SK-N-SH (cell line): Measurements from ENCODE around the gene B4GALT3. TPM values are rescaled to one million over a fixed set of nuclear protein-coding genes. Genes with fewer than 3 reads are reported as not detected.

Source experiments
- CTCF ChIA-PET: fragments of 300-600, 350-600 bp; formaldehyde crosslinking; extraction: SDS; loops from one replicate; lab custom pipeline; 2021; lab: Yijun Ruan, JAX
- POLR2A ChIA-PET: fragments of 350-600 bp; sonication (Branson Sonifier 250); formaldehyde crosslinking; extraction: SDS; loops from one replicate; lab custom pipeline; 2020; ENCODE audit warnings: antibody characterized with exemption, inconsistent platforms; lab: Yijun Ruan, JAX
- DNase-seq: peaks from one replicate; pipeline ENCODE4 v3.0.0; 2012
- H2AFZ ChIP-seq: fragments of 200-600 bp; sonication (generic); 2 replicates; pipeline ENCODE4 v1.8.1; 2016; ENCODE audit warnings: antibody characterized with exemption, mild to moderate bottlenecking, low read depth
- H3F3A ChIP-seq: fragments of 200-600 bp; sonication (generic); replicated peaks from 2 replicates; pipeline ENCODE3; 2016; ENCODE audit warnings: antibody characterized with exemption, mild to moderate bottlenecking; ENCODE audit not compliant: insufficient read depth
- H3K27ac ChIP-seq, 2 experiments: fragments of 200-500 bp in 1 of 2; fragments of 200-600 bp in 1 of 2; sonication (Bioruptor generic) in 1 of 2; sonication (generic), shearing (Covaris generic) in 1 of 2; 2 replicates each; pipeline versions ENCODE4 v1.5.1 to v1.6.1; 2014 to 2016; ENCODE audit warnings: low read depth in 2 of 2, inconsistent platforms in 1 of 2, low read length in 1 of 2, mild to moderate bottlenecking in 1 of 2, mixed read lengths in 1 of 2
- H3K27me3 ChIP-seq: fragments of 200-600 bp; sonication (generic), shearing (Covaris generic); 2 replicates; pipeline ENCODE4 v1.6.1; 2016; ENCODE audit warnings: mixed run types; ENCODE audit not compliant: insufficient read depth
- H3K36me3 ChIP-seq, 2 experiments: fragments of 200-500 bp in 1 of 2; fragments of 200-600 bp in 1 of 2; sonication (Bioruptor generic) in 1 of 2; sonication (generic) in 1 of 2; replicated peaks in 1 of 2; 2 replicates each; pipeline versions ENCODE3 to v1.5.1; 2014 to 2016; ENCODE audit warnings: low read length in 1 of 2, mild to moderate bottlenecking in 1 of 2; ENCODE audit not compliant: insufficient read depth in 2 of 2, control insufficient read depth in 1 of 2
- H3K4me1 ChIP-seq, 2 experiments: fragments of 200-500 bp in 1 of 2; fragments of 200-600 bp in 1 of 2; sonication (Bioruptor generic) in 1 of 2; sonication (generic), shearing (Covaris generic) in 1 of 2; 2 replicates each; pipeline versions ENCODE4 v1.5.1 to v1.6.1; 2014 to 2016; ENCODE audit warnings: low read depth in 1 of 2, low read length in 1 of 2, mixed run types in 1 of 2; ENCODE audit not compliant: insufficient read depth in 2 of 2, control insufficient read depth in 1 of 2
- H3K4me2 ChIP-seq: fragments of 200-600 bp; sonication (generic), shearing (Covaris generic); 2 replicates; pipeline ENCODE4 v1.6.1; 2017; ENCODE audit warnings: mixed run types
- H3K4me3 ChIP-seq, 2 experiments: fragments of 200-500 bp in 1 of 2; fragments of 200-600 bp in 1 of 2; sonication (Bioruptor generic) in 1 of 2; sonication (generic), shearing (Covaris generic) in 1 of 2; 2 replicates each; pipeline versions ENCODE4 v1.5.1 to v1.8.1; 2014 to 2016; ENCODE audit warnings: low read depth in 2 of 2, inconsistent platforms in 1 of 2, low read length in 1 of 2, mild to moderate bottlenecking in 1 of 2, mixed read lengths in 1 of 2, moderate library complexity in 1 of 2
- H3K79me2 ChIP-seq: fragments of 200-600 bp; sonication (generic); 2 replicates; pipeline ENCODE4 v1.8.1; 2017; ENCODE audit warnings: mild to moderate bottlenecking; ENCODE audit not compliant: insufficient read depth
- H3K9ac ChIP-seq: fragments of 200-600 bp; sonication (generic); 2 replicates; pipeline ENCODE4 v1.6.1; 2017; ENCODE audit warnings: mixed run types
- H3K9me2 ChIP-seq: fragments of 200-600 bp; sonication (generic); 2 replicates; pipeline ENCODE4 v1.6.1; 2017; ENCODE audit warnings: mixed run types
- H3K9me3 ChIP-seq: fragments of 200-600 bp; sonication (generic); 2 replicates; pipeline ENCODE4 v1.6.1; 2017; ENCODE audit warnings: mixed run types, mild to moderate bottlenecking, moderate library complexity
- H4K20me1 ChIP-seq: fragments of 200-600 bp; sonication (generic); 2 replicates; pipeline ENCODE4 v1.6.1; 2017; ENCODE audit warnings: mild to moderate bottlenecking, mixed run types; ENCODE audit not compliant: insufficient read depth
- CTCF ChIP-seq: fragments of 200-600 bp; sonication (generic); IDR thresholded peaks from 2 replicates; pipeline ENCODE4 v1.6.1; 2017; ENCODE audit warnings: antibody characterized with exemption, mild to moderate bottlenecking, moderate library complexity
- ELF1 ChIP-seq: IDR thresholded peaks from 2 replicates; pipeline ENCODE4 v1.4.0; 2012
- EP300 ChIP-seq, 2 experiments: IDR thresholded peaks; 2 replicates each; pipeline versions ENCODE4 v1.4.0 to v1.6.1; 2012; ENCODE audit warnings: borderline replicate concordance in 1 of 2, low read depth in 1 of 2, low read length in 1 of 2
- FOXJ3 ChIP-seq: sonication (generic); formaldehyde crosslinking; IDR thresholded peaks from 2 replicates; pipeline ENCODE4 v1.5.1; 2020; ENCODE audit warnings: mild to moderate bottlenecking, missing genetic modification reagents
- GABPA ChIP-seq: IDR thresholded peaks from 2 replicates; pipeline ENCODE4 v1.4.0; 2012; ENCODE audit warnings: low read depth, mild to moderate bottlenecking
- GATA2 ChIP-seq: sonication (generic); formaldehyde crosslinking; IDR thresholded peaks from 2 replicates; pipeline ENCODE4 v1.5.0; 2020; ENCODE audit warnings: mild to moderate bottlenecking, missing genetic modification reagents
- JUND ChIP-seq: IDR thresholded peaks from 2 replicates; pipeline ENCODE4 v1.4.0; 2012
- NRF1 ChIP-seq: IDR thresholded peaks from 2 replicates; pipeline ENCODE4 v1.6.1; 2012; ENCODE audit warnings: low read depth, mild to moderate bottlenecking, low read length
- RAD21 ChIP-seq: IDR thresholded peaks from 2 replicates; pipeline ENCODE4 v1.6.1; 2012; ENCODE audit warnings: mild to moderate bottlenecking, low read length
- TAF1 ChIP-seq: IDR thresholded peaks from 2 replicates; pipeline ENCODE4 v1.6.1; 2012; ENCODE audit warnings: low read depth, mild to moderate bottlenecking, low read length, moderate library complexity, borderline replicate concordance
- TCF12 ChIP-seq: IDR thresholded peaks from 2 replicates; pipeline ENCODE4 v1.4.0; 2012
- TEAD4 ChIP-seq: IDR thresholded peaks from 2 replicates; pipeline ENCODE4 v1.4.0; 2012; ENCODE audit warnings: mild to moderate bottlenecking, borderline replicate concordance; ENCODE audit not compliant: insufficient read depth
- whole genome bisulfite sequencing: methylation state at CpG from one replicate; pipeline ENCODE4 v1.1.6; 2017; ENCODE audit warnings: low lambda C conversion rate; 5-methylcytosine and 5-hydroxymethylcytosine counted together
- polyA plus RNA-seq, 3 experiments: library from polyadenylated mRNA; depleted of rRNA; stranded (reverse); fragments of >200 nt; gene quantifications; 2 replicates each; pipeline ENCODE4 v1.2.3, GENCODE V29; 2012
- TF ChIP-seq, protein P1 (sequence below): IDR thresholded peaks from 2 replicates; pipeline ENCODE4 v1.4.0; 2012; ENCODE audit warnings: low read depth, borderline replicate concordance
- TF ChIP-seq, protein P2 (sequence below): fragments of 150-350 bp; IDR thresholded peaks from 2 replicates; pipeline ENCODE4 v1.6.1; 2016; ENCODE audit warnings: mild to moderate bottlenecking, low read depth, low read length

B4GALT3 gene
- polyA plus RNA-seq, 1 of the 3 experiments (the other 2 are of a cell fraction): 56.5 TPM

DNA sequence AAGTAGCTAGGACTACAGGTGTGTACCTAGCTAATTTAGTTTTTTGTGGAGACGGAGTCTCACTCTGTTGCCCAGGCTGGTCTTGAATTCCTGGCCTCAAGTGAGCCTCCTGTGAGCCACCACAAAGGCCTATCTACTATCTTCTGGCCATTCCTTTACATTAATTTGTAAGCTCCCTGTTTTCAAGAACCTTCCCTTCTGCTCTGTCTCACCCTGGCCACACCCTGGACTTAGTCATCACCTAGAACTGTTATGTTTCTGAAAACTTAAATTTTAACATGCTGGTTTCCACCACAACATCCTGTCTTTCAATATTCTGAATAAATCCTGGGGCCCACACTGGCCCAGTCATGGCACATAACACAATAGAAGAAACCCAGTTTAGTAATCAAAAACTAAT lies 4.9 kb upstream of the B4GALT3 start:
- Histone ChIP-seq H3K27me3 (no peaks in the 10 kb centered on the region), H3K79me2 (no peaks in the 10 kb centered on the region), H3K36me3 (no peaks in the 10 kb centered on the region), H3K9me2 (no peaks in the 10 kb centered on the region), H3K4me1 (peaks cover 0 to 15% of the 10 kb centered on the region in 2 experiments; a peak in 3 of 4 replicates), H3F3A (peaks cover 10% of the 10 kb centered on the region), H3K9ac (no peak overlapping the region), H4K20me1 (no peaks in the 10 kb centered on the region), H2AFZ (no peak overlapping the region; the same call in 1 of the 2 replicates), H3K9me3 (no peaks in the 10 kb centered on the region), H3K4me3 (no peak overlapping the region), H3K27ac (no peak overlapping the region), H3K4me2 (no peak overlapping the region)
- POLR2A ChIA-PET: no interaction called here
- WGBS: 100% methylated on average over 1 of the region's 1 CpG
- CTCF ChIA-PET: interaction anchor here (0.7 to 5.6 kb wide), 3 partner anchors 10 to 28 kb away, joined by 3 to 32 read pairs (median 8); partner anchors contain the start of gene PPOX
- TF ChIP-seq, protein P1, sequence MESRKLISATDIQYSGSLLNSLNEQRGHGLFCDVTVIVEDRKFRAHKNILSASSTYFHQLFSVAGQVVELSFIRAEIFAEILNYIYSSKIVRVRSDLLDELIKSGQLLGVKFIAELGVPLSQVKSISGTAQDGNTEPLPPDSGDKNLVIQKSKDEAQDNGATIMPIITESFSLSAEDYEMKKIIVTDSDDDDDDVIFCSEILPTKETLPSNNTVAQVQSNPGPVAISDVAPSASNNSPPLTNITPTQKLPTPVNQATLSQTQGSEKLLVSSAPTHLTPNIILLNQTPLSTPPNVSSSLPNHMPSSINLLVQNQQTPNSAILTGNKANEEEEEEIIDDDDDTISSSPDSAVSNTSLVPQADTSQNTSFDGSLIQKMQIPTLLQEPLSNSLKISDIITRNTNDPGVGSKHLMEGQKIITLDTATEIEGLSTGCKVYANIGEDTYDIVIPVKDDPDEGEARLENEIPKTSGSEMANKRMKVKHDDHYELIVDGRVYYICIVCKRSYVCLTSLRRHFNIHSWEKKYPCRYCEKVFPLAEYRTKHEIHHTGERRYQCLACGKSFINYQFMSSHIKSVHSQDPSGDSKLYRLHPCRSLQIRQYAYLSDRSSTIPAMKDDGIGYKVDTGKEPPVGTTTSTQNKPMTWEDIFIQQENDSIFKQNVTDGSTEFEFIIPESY: no peak
- TF ChIP-seq ELF1 (no peak), TAF1 (no peak), FOXJ3 (CRISPR knock-in tag) (no peak), JUND (no peak), EP300 (IDR thresholded peaks at IDR 0.05; ENCODE audit: borderline replicate concordance in 1 of 2, low read depth in 1 of 2, low read length in 1 of 2) (no peak)
- TF ChIP-seq, protein P2, sequence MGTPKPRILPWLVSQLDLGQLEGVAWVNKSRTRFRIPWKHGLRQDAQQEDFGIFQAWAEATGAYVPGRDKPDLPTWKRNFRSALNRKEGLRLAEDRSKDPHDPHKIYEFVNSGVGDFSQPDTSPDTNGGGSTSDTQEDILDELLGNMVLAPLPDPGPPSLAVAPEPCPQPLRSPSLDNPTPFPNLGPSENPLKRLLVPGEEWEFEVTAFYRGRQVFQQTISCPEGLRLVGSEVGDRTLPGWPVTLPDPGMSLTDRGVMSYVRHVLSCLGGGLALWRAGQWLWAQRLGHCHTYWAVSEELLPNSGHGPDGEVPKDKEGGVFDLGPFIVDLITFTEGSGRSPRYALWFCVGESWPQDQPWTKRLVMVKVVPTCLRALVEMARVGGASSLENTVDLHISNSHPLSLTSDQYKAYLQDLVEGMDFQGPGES: no peak
- no peak for DNase-seq

GRCh38 chr1:161180639-161181038 lies 3.3 kb upstream of the B4GALT3 start:
- peaks cover 16% of the 10 kb centered on the region for H3K79me2 ChIP-seq
- no peaks in the 10 kb centered on the region for H3K9me2 ChIP-seq
- CTCF ChIA-PET: interaction anchor here (0.7 to 5.6 kb wide), 4 partner anchors 12 to 193 kb away, joined by 3 to 32 read pairs (median 6); partner anchors contain the start of gene PPOX
- POLR2A ChIA-PET: no interaction called here
- no peak overlapping the region for H3K9ac ChIP-seq
- no peaks in the 10 kb centered on the region for H3K27me3 ChIP-seq
- WGBS: 23% methylated on average over 1 of the region's 1 CpG
- H3F3A ChIP-seq: peaks cover 10% of the 10 kb centered on the region
- DNase-seq: no peak
- H3K4me2 ChIP-seq: no peak overlapping the region
- no peaks in the 10 kb centered on the region for H4K20me1 ChIP-seq
- H3K4me1 ChIP-seq: peaks cover 0 to 21% of the 10 kb centered on the region in 2 experiments; a peak in 2 of 4 replicates
- peaks cover 0 to 2% of the 10 kb centered on the region in 2 experiments for H3K36me3 ChIP-seq
- no peak overlapping the region for H3K4me3 ChIP-seq
- H3K27ac ChIP-seq: no peak overlapping the region
- no peaks in the 10 kb centered on the region for H3K9me3 ChIP-seq
- no peak for TF ChIP-seq GABPA
- TF ChIP-seq ELF1: no peak
- TF ChIP-seq, protein P1: no peak
- peak; percentile 38; the same call in 1 of the 2 replicates for TF ChIP-seq RAD21
- peak; percentile 50 for TF ChIP-seq CTCF
- TF ChIP-seq GATA2 (CRISPR knock-in tag): no peak
- no peak for TF ChIP-seq NRF1
- TF ChIP-seq TCF12: no peak
- TF ChIP-seq TEAD4: no peak
- no peak for TF ChIP-seq EP300 (IDR thresholded peaks at IDR 0.05; ENCODE audit: borderline replicate concordance in 1 of 2, low read depth in 1 of 2, low read length in 1 of 2)
- no peak overlapping the region for H2AFZ ChIP-seq
